Neural crest cell (in vitro differentiated cells): ENCODE results near the gene EXOC6B. TPM values are rescaled to one million over a fixed set of nuclear protein-coding genes. Genes with fewer than 3 reads are reported as not detected.

ENCODE experiments used
- DNase-seq: peaks from one replicate; pipeline ENCODE4 v3.0.0; 2021; ENCODE audit warnings: low read depth, mixed read lengths, low spot score
- H3K27ac Mint-ChIP-seq: one replicate; pipeline ENCODE4 v1.8.0; 2021; ENCODE audit warnings: mild to moderate bottlenecking, mixed read lengths; ENCODE audit not compliant: unreplicated experiment
- H3K27me3 Mint-ChIP-seq: 2 replicates; pipeline ENCODE4 v1.8.0; 2021; ENCODE audit warnings: low read depth, mild to moderate bottlenecking, mixed read lengths
- H3K36me3 Mint-ChIP-seq: 2 replicates; pipeline ENCODE4 v1.8.0; 2021; ENCODE audit warnings: low read depth, mild to moderate bottlenecking, mixed read lengths
- H3K4me1 Mint-ChIP-seq: 2 replicates; pipeline ENCODE4 v1.8.0; 2021; ENCODE audit warnings: mixed read lengths
- H3K4me3 Mint-ChIP-seq: one replicate; pipeline ENCODE4 v1.8.0; 2021; ENCODE audit warnings: mild to moderate bottlenecking, mixed read lengths
- H3K9me3 Mint-ChIP-seq: 2 replicates; pipeline ENCODE4 v1.8.0; 2021; ENCODE audit warnings: mixed read lengths
- total RNA-seq: library from RNA; stranded (reverse); gene quantifications from 2 replicates; pipeline ENCODE4 v1.2.1, GENCODE V29; 2021
- TF ChIP-seq, protein P1 (sequence below): fragments of 200-600 bp; sonication (generic); conservative IDR thresholded peaks from 2 replicates; pipeline ENCODE4 v1.5.0; 2021; ENCODE audit warnings: antibody characterized with exemption, mild to moderate bottlenecking

EXOC6B gene
- total RNA-seq, 1 donor from 2014 or later = 28.2 TPM

GRCh38 chr2:72134408-72134996 is 691.3 kb downstream of the EXOC6B start:
- Mint-ChIP-seq H3K36me3 (no peaks in the 10 kb centered on the region), H3K4me3 (no peak overlapping the region), H3K27ac (no peak overlapping the region), H3K27me3 (peaks cover 32% of the 10 kb centered on the region), H3K9me3 (no peaks in the 10 kb centered on the region), H3K4me1 (peaks cover 17% of the 10 kb centered on the region)
- TF ChIP-seq, protein P1, sequence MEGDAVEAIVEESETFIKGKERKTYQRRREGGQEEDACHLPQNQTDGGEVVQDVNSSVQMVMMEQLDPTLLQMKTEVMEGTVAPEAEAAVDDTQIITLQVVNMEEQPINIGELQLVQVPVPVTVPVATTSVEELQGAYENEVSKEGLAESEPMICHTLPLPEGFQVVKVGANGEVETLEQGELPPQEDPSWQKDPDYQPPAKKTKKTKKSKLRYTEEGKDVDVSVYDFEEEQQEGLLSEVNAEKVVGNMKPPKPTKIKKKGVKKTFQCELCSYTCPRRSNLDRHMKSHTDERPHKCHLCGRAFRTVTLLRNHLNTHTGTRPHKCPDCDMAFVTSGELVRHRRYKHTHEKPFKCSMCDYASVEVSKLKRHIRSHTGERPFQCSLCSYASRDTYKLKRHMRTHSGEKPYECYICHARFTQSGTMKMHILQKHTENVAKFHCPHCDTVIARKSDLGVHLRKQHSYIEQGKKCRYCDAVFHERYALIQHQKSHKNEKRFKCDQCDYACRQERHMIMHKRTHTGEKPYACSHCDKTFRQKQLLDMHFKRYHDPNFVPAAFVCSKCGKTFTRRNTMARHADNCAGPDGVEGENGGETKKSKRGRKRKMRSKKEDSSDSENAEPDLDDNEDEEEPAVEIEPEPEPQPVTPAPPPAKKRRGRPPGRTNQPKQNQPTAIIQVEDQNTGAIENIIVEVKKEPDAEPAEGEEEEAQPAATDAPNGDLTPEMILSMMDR = no peak
- no peak for DNase-seq

DNA sequence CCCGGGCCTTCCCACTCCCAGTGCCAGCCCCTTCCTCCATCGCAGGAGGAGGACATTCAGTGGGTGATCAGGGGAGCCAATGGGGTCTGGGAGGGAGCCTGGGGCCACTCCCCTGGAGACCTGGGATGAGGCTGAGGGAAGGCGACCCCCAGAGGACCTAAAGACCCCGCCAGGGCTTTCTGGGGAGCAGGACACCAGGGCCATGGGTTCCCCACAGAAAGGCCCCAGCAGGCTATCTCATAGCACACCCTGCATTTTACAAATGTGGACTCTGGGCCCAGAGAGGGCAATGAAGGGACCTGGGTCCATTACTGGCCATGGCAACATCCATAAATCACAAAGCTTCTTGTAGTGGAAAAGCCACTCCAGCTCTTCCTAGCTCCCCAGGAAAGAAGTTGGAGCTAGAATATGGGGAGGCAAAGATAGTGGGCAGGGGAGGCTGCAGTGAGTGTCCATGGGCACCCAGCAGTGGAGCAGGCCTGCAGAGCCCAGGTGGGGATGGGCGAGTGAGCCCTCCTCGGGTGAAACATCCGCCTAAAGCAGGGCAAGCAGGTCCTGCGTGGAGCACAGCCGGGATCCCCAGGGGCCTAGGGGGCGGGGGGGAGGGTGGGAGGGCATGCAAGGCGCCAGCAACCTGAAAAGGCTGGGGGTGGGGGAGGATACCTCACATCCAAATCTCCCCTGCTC is 692.0 kb downstream of the EXOC6B start:
- Mint-ChIP-seq H3K27me3 (peaks cover 33% of the 10 kb centered on the region), H3K4me1 (peaks cover 17% of the 10 kb centered on the region), H3K36me3 (no peaks in the 10 kb centered on the region), H3K4me3 (no peak overlapping the region), H3K9me3 (no peaks in the 10 kb centered on the region), H3K27ac (no peak overlapping the region)
- TF ChIP-seq, protein P1 = no peak
- no peak for DNase-seq

- DNase-seq = no peak
- TF ChIP-seq, protein P1 = no peak
These were observed 692.7 kb downstream of the EXOC6B start for GRCh38 chr2:72132981-72133720.

GRCh38 chr2:72131916-72132841 is 693.7 kb downstream of the EXOC6B start:
- Mint-ChIP-seq H3K4me3 (no peak overlapping the region), H3K27ac (no peak overlapping the region), H3K36me3 (no peaks in the 10 kb centered on the region), H3K4me1 (peaks cover 14% of the 10 kb centered on the region), H3K27me3 (peaks cover 32% of the 10 kb centered on the region), H3K9me3 (no peaks in the 10 kb centered on the region)
- DNase-seq = no peak
- TF ChIP-seq, protein P1 = no peak

More at GRCh38 chr2:72132981-72133720, 692.7 kb downstream of the EXOC6B start:
- Mint-ChIP-seq H3K27me3 (peaks cover 32% of the 10 kb centered on the region), H3K4me3 (no peak overlapping the region), H3K9me3 (no peaks in the 10 kb centered on the region), H3K36me3 (no peaks in the 10 kb centered on the region), H3K27ac (no peak overlapping the region), H3K4me1 (peaks cover 17% of the 10 kb centered on the region)

DNA sequence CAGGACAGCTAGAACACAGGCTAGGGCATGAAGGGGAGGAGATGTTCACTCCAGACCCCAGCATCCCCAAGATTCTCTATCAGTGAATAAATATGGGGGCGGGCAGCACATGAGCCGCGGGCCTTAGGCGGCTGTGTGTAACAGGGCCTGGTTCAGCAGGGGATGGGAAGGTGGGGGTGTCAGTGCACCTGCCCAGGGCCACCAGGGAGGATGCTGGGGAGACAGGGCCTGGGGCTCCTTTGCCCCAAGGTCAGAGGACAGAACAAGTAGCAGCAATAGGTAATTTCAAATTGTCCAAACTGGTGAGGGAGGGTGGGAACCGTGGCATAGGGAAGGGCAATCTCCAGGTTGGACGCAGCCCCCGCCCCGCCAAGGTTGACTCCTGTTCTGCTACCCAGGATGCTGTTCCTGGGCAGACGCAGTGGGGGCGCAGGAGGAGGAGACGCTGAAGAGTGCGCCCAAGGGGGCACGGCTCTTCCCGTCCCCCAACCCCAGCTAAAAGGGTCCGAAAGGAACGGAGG is 694.4 kb downstream of the EXOC6B start:
- Mint-ChIP-seq H3K36me3 (no peaks in the 10 kb centered on the region), H3K27ac (no peak overlapping the region), H3K27me3 (peaks cover 31% of the 10 kb centered on the region), H3K4me1 (peaks cover 9% of the 10 kb centered on the region), H3K9me3 (no peaks in the 10 kb centered on the region), H3K4me3 (no peak overlapping the region)
- TF ChIP-seq, protein P1 = no peak
- no peak for DNase-seq
